Astrocyte of the cerebellum (primary cell): ENCODE measurements around the gene STXBP1.
"Not testable (repeated sequence)": the region's sequence is repeated elsewhere in the genome, so short reads cannot be mapped to it uniquely, and the experiment has no call there.

ENCODE experiments used
- DNase-seq: peaks from one replicate; pipeline ENCODE4 v3.0.0-alpha.2; 2011; ENCODE audit warnings: low read depth
- H3K4me3 ChIP-seq: 2 replicates; pipeline ENCODE4 v1.5.1; 2011; ENCODE audit warnings: mild to moderate bottlenecking, low read depth, low read length, moderate library complexity
- CTCF ChIP-seq: IDR thresholded peaks from 2 replicates; pipeline ENCODE4 v1.5.1; 2012; ENCODE audit warnings: low read length, low read depth, moderate library complexity, mild to moderate bottlenecking; ENCODE audit errors: missing control alignments
- in situ Hi-C: cut with HindIII; loops from 2 replicates; pipeline ENCODE4 v1.10.0; 2017; ENCODE audit warnings: low sequenced_read_pairs

Gene STXBP1

GRCh38 chr9:127571971-127572370, 40.1 kb upstream of the STXBP1 start:
- in situ Hi-C loops = no loop called here
- no peak overlapping the region for H3K4me3 ChIP-seq
- no peak for DNase-seq
- no peak for TF ChIP-seq CTCF

DNA sequence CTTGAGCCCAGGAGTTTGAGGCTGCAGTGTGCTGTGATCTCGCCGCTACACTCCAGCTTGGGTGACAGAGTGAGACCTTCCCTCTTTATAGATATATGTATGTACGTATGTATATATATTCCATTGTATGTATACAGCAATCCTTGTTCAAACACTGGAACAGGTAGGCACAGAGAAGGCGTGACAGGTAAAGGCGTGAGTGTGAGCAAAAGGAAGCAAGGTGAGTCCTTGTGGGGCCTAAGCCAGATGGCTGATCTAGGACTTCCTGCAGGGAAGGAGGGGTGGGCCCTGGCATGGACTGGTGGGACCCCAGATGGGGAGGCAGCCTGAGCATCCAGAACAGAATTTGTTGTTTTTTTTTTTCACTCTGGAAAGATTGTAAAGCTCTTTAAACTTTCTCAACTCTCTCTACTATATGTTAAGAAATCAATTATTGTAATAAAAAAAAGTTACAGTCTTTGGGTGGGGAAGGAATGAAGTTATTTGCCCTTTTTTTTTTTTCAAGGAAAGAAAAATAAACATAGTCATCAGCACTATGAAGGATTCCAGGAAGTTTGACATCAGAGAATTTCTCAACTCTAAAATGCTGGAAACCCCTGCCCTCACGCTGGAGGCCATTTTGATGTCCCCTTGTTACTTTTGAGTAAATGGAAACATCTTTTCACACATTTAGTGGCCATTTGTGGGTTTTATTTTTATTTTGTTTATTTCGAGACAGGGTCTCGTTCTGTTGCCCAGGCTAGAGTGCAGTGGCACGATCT, 38.9 kb upstream of the STXBP1 start:
- no peak for TF ChIP-seq CTCF
- DNase-seq = peak; percentile 44
- in situ Hi-C loops = no loop called here
- no peak overlapping the region for H3K4me3 ChIP-seq

DNA sequence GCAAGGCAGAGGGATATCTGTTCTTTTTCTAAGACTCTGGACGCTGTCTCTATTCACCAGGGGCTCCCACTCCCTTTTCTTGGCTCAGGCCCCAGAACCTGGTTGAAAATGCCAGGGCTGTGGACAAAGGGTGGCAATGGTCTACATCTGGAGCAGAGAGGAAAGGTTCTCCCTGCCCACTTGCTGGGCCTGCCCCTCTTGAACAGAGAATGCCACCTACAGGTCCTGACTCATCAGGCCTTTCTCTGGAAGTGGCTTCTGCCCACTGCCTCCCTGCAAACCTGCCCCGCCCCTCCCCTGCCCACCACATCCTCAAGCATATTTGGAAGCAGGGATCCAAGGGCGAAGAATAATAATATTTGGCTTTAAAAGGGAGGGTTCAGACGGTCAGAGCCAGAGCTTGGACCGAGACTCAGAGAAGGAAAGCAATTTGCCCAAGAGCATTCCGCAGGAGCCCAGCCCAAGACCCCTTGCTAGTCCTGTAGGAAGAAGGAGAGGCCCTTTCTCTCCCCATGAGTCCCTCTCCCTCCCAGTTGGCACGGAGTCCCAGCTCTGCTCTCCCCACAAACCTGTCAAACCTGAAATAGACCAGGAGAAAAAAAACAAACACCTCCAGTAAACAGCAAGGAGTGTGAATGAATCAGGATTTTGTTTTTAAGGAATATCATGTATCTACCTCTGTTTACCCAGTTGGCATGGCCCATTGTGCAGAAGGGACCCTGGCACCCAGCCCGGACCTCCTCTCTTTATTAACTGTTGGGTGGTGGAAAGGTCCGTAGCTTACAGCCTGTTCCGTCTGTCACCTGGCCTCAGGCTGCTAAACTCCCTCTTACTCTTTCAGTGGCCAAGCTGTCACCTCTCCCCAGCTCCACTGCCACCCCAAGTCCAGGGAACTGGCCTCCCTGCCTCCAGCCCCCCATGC, 37.7 kb upstream of the STXBP1 start:
- DNase-seq = no peak
- TF ChIP-seq CTCF = no peak
- no peak overlapping the region for H3K4me3 ChIP-seq
- in situ Hi-C loops = no loop called here

DNA sequence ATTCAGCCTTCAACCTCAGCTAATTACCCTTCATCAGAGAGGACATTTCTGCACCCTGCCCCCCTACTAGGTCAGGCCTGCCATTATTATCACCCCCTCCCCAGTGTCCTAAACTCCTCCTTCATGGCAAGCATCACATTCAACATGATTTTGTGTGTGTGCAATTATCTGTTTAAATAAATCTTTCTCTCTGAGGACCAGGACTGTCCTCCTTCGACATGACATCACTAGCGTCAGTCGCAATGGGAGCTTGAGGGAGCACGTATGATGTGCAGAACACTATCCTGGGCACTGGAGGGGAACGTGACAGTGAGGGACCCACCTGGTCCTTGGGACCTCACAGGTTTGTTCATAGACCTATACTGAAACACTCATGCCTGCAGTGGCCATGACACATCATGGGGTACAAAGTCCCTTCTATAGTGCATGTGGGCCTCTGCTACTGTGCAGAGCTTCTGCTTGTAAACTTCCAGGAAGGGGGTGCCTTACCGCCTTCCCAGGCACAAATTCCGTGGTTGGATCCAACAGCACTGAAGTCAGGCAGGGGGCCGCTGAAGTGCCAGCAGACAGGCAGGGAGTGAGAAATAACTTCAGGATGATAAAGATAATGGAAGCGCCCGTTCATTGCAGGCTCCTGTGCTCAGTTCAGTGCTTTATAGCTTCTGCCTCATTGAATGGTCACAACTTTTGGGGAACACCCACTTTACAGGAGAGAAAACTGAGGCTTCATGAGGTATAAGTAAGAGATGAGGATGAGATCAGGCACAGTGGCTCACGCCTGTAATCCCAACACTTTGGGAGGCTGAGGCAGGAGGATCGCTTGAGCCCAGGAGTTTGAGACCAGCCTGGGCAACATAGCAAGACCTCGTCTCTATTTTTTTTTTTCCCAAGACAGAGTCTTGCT, 36.0 kb upstream of the STXBP1 start:
- no peak for DNase-seq
- no peak for TF ChIP-seq CTCF
- in situ Hi-C loops = no loop called here
- no peak overlapping the region for H3K4me3 ChIP-seq

- DNase-seq, H3K4me3 ChIP-seq, in situ Hi-C loops: not testable (repeated sequence)
These were observed 34.9 kb upstream of the STXBP1 start for GRCh38 chr9:127577194-127577593.

DNA sequence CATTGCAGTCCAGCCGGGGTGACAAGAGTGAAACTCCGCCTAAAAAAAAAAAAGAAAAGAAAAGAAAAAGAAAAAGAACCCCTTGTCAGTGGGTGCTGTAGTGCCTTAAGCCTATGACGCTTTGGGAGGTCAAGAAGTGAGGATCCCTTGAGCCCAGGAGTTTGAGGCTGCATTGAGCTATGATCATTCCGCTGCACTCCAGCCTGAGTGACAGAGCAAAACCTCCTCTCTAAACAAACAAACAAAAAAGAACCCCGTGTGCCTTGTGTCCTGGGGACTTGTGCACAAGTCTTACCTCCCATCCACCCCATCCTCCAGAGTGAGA, 33.5 kb upstream of the STXBP1 start:
- no peak for TF ChIP-seq CTCF
- in situ Hi-C loops = no loop called here
- H3K4me3 ChIP-seq = peak overlapping the region; percentile 20

More for the DNA sequence above, 33.5 kb upstream of the STXBP1 start:
- DNase-seq = no peak
